ENCODE results near the gene UGGT2.
"Not testable (repeated sequence)": the region's sequence is repeated elsewhere in the genome, so short reads cannot be mapped to it uniquely, and the experiment has no call there.

Gene UGGT2

DNA sequence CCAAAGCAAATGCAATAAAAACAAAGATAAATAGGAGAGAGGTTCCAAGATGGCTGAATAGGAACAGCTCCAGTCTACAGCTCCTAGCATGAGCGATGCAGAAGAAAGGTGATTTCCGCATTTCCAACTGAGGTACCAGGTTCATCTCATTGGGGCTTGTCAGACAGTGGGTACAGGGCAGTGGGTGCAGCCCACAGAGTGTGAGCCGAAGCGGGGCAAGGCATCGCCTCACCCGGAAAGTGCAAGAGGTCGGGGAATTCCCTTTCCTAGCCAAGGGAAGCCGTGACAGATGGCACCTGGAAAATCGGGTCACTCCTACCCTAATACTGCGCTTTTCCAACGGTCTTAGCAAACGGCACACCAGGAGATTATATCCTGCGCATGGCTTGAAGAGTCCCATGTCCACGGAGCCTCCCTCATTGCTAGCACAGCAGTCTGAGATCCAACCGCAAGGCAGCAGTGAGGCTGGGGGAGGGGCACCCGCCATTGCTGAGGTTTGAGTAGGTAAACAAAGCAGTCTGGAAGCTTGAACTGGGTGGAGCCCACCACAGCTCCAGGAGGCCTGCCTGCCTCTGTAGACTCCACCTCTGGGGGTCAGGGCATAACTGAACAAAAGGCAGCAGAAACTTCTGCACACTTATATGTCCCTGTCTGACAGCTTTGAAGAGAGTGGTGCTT, 6.6 kb downstream of the UGGT2 start:
- not testable (repeated sequence) for DNase-seq

DNA sequence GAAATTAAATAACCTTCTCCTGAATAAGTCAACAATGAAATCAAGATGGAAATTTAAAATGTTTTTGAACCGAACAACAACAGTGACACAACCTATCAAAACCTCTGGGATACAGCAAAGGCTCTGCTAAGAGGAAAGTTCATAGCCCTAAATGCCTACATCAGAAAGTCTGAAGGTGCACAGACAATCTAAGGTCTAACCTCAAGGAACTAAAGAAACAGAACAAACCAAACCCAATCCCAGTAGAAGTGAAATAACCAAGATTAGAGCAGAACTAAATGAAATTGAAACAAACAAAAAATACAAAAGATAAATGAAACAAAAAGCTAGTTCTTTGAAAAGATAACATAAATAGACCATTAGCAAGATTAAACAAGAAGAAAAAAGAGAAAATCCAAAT, 9.0 kb downstream of the UGGT2 start:
- no peak for DNase-seq

DNA sequence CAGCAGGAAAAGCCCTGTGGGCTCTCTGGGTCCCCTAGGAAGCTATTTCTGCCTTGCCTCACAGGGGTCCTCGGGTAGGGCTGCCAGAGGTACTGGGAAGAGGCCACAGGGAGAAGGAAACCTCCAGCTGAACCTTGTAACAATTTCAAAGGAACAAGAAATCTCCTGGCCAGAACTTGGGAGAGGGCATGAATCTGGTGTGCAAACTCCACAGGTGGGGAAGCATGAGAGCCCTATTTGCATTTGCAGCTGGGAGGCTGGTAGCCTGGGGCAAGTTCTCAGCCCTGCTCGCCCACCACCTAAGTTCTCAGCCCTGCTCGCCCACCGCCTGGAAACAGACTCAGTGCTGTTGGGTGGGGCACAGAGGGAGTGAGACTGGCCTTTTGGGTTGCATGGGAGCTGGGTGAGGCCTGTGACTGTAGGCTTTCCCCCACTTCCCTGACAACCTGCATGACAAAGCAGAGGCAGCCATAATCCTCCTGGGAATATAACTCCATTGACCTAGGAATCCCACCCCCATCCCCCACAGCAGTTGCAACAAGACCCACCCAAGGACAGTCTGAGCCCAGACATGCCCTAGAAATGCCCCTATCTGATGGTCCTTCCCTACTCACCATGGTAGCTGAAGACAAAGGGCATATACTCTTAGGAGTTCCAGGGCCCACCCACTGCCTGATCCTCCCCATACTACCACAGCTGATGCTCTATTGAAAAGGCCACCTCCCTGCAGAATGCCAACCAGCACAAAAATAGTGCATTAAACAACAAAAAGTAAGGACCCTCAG, 11.7 kb downstream of the UGGT2 start:
- DNase-seq = no peak

DNA sequence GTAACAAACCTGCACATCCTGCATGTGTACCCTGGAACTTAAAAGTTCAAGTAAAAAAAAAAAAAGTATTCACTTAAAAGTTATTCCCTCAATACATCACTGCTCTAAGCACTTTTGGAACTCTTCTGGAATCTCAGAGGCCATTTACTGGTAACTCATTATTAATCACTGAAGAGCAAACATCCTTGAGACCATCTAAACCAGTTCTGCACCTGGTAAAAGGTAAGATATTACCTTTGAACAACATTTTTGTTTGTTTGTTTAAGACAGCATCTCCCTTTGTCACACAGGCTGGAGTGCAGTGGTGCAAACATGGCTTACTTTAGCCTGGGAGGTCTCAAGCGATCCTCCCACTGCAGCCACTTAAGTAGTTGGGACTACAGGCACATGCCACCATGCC, 16.7 kb downstream of the UGGT2 start:
- DNase-seq = no peak

DNA sequence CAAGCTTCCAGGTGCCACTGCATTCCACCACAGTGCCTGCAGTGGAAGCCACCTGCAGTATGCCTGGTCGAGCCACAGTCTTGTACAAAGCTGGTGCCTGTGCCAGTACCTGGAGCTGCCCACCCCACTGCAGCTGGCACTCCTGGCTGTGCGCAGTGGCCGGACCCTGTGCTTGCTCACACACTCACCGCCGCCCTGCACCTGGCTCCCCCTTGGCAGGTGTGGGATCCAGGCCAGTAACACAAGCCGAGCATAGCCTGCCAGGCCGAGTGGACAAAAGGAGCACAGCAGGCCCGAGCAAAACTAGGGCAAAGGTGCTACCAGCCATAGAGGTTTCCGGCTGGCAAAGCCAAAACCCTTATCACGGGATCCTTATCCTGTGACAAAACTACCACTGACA, 18.5 kb downstream of the UGGT2 start:
- no peak for DNase-seq

DNA sequence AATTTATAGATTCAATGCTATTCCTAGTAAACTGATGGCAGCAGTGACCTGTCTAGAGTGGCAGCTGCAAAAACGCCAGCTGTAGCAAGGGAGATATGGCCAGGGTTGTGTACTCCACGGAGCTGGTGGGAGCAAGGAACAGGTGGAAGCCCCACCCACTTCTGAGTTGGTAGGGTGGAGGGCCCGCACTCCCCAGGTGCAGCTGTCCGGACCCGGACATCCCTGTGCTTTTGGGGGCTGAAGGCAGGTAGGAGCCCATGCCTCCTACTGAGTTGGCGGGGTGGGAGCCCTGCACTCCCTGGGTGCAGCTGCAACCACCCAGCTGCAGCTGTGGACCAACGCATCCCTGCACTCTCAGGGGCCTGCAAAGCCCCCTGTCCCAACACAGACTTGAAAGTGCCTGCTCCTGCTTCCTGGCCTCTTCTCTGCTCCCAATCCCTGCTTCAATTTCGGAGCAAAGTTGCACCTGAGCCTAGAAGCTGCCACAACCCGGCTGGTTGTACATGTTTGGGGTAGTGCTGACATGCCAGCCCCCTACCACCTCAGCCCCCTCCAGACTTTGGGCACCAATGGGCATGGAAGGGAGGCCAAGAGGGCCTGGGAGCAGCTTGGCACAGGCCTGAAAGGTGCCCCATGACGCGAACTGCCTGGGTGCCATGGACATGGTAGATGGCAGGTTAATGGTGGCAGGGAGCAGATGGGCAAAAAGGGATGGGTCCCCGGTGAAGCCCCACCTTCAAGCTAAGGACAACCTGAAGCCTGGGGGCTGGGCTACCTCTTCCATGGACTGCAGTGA, 19.8 kb downstream of the UGGT2 start:
- DNase-seq = no peak

DNA sequence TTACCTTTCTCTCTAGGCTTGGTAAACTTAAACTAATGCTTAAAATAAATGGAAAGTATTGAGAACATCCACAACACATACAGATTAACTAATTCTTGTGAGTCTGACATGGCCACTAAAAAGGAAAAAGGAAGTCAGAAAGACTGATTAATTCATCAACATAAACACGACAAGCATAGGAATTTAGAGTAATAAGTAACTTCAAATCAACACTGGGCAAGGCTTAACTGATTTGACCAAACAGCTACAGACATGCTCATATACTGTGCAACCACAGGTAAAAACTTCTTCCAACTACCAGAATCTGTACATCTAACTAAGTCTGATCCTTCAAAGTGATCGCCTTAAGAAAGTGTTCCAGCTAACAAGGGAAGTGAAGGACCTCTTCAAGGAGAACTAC, 20.5 kb downstream of the UGGT2 start:
- no peak for DNase-seq

DNA sequence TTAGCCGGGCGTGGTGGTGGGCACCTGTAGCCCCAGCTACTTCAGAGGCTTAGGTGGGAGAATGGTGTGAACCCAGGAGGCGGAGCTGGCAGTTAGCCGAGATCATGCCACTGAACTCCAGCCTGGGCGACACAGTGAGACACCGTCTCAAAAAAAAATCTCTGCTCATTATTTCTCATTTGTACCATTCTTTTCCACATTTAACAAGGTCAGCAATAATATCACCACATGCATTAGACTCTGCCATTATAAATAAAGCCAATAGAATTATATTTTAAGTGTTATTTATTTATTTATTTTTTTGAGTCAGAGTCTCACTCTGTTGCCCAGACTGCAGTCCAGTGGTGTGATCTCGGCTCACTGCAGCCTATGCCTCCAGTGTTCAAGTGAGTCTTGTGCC, 24.2 kb downstream of the UGGT2 start:
- no peak for DNase-seq

DNA sequence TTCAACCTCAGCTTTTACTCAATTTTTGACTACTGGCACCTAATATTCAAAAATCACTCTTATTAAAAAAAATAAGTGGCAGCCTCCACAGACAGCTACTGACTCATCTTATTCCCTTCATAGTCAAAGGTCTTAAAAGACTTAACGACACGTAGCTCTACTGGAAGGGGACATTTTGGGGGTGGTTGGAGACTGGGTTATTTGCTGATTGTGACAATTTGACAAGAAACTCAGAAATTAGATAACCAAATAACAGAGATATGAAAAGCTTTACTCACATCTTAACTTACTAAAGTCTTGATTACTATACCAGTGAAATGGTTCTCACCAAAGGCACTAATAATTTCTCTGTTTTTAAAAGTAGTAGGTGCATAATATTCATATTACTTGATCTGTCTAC, 25.7 kb downstream of the UGGT2 start:
- DNase-seq = no peak

DNA sequence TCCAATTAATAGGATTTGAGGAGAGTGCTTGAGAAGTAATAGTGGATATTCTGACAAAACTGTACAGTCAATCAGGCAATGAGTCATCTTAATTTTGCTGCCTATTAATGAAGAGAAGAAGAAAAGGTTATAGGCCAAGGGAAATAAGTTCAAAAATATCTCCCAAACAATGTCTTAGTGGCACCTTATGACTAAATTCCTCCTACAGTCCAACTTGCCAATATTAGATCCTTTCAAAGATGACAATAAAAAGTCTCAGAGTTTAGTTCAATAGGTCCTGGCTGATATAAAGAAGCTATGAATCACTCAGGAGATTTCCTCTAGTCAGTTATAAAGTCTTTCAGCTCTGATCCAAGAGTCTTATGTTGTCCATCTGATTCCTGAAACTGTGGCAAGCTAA, 27.9 kb downstream of the UGGT2 start:
- no peak for DNase-seq

DNA sequence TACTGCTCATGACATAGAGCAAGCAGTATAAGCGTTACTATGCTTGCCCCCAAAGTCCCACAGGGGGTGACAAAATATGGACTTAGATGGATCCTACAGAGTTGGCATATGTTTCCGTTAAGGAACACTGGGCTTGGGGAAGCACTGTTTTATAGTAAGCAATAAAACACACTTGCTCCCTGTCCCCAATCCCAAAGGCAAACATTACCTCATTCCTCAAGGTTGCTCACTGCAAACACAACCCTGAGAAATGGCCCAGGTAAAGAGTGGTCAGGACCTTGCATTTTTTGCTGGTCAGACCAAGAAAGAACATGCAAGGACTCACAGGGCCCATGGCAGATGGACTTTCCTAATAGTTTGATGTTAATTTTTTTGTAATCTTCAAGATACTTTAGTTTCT, 32.3 kb downstream of the UGGT2 start:
- no peak for DNase-seq

DNA sequence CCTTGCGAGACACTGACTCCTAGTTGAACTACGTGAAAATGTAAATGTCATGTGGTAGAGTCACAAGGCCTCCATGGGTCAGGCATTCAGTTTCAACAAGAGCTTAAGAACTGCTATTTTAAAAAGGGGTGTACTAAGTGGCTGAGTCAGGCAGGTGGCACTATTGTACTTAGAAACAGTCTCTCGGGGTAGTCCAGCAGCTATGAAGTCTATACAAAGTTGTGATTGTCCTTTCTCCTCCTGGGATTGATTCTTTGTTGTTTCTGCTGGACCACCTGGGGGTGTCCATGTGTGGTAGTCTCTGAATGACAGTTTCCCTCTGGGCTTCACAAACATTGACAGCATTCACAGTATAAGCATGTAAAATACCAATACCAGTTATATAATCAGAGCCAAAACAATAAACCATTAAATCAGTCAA, 33.0 kb downstream of the UGGT2 start:
- DNase-seq = no peak

DNA sequence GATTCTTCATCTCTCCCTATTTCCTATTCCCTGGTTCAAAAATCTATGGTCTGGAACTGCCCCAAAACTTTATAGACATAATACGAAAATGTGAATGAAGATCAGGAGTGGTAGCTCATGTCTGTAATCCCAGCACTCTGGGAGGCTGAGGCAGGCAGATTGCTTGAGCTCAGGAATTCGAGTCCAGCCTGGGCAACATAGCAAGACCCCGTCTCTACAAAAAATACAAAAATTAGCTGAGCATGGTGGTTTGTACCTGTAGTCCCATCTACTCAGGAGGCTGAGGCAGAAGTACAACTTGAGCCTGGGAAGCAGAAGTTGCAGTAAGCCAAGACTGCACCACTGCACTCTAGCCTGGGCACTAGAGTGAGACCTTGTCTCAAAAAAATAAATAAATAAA, 35.1 kb downstream of the UGGT2 start:
- no peak for DNase-seq

DNA sequence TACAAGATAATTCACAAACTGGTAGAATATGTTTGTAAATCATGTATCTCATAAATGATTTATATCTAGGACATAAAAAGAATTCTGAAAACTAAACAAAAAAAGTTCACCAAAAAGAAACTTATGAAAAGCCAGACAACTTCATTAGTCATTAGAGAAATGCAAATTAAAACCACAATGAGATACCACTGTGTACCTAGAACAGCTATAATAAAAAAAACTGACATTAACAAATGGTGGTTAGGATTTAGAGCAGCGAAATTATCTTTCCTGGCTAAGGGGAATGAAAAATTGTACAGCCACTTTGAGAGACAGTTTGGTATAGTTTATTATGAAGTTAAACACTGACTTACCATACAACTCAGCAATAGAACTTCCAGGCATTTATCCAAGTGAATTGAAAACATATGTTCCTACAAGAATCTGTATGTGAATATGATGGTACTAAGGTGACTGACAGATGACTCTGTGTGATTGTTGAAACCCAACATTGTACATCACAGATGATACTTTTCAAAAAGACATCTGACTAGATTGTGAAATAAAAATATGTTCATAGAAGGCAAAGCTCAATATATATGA, 41.8 kb downstream of the UGGT2 start:
- DNase-seq = no peak

DNA sequence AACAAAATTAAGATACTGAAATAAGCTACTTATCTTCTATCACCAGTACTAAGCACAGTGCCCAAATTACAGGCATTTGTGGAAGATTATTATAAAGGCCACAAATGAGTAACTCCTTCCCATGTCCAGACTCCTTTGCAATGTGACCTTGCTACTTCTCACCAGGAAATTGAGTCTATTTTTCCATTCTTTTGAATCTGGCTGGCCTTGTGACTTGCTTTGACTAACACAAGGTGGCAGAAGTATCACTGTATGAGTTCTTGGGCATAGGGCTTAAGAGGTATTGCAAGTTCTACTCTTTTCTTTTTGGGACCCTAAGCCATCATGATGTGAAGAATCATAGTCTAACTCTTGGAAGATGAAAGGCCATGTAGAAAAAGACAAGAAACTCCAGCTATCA, 49.9 kb downstream of the UGGT2 start:
- DNase-seq = no peak

DNA sequence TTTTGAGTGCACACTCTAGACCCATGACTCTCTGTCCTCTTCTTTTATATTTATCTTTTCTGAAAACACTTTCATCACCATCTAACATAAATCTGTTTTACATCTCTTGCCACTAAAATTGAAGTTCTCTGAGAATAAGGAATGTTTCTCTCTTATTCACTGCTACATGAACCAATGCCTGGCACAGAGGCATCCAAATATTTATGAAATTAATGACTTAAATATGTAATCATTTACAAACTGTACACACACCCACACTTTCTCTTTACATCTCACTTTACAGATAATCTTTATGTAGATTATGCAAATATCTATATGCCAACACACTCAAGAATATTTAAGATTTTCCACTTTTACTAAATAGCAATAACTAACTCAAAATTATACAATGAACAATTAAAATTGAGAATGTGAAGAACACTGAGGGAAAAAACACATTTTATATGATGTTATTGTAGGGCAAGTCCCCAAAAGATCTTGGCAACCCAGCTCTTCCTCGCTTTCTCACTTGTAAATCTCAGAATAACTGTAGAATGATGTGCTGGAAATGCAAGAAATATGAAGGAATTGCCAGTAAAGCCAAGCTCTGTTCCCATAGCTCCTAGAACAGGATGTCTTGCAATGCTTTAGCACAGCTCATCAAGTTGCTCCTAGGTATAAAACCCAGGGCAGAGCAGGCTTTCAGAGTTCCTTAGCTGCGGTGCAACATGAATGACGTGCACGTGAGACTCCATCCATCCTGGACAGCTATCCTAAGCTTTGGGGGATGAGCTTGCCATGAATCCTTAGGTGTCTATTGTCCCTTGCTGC, 50.7 kb downstream of the UGGT2 start:
- no peak for DNase-seq

DNA sequence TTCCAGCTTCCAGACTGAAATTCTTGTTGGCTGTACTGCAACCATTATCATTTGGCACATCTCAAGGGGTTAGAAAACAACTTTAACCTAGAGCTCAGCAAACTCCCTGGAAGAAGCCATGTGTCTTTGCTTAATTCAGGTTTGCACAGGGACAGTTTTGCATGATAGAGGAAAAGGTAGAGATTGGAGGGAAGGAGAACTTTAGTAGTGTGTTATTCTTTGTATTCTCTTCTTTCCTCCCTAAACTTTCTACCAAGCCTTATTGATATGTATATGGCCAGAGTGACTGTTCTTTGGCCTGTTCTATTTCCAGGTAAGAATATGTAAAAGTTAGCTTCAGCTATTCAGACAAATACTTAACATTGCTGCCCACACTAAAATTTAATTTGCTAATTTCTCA, 53.1 kb downstream of the UGGT2 start:
- no peak for DNase-seq

DNA sequence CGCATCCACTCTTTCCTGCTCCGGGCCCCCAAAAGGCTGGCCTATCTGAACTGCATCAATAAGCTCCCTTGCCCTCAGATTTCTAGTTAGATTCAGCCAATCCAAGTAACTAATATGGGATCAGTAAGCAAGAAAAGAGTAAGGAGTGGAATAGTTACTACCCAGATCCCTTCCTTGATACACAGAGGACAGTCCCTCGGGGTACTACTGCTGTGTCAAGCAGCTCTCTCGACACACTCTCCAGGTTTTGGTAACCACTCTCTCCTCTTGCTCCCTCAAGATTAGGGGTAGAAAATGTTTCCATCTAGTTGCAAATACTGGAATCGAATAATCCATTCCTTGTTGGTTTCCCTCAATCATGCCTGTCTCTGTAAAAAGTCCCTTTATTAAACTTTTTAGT, 65.4 kb downstream of the UGGT2 start:
- no peak for DNase-seq

DNA sequence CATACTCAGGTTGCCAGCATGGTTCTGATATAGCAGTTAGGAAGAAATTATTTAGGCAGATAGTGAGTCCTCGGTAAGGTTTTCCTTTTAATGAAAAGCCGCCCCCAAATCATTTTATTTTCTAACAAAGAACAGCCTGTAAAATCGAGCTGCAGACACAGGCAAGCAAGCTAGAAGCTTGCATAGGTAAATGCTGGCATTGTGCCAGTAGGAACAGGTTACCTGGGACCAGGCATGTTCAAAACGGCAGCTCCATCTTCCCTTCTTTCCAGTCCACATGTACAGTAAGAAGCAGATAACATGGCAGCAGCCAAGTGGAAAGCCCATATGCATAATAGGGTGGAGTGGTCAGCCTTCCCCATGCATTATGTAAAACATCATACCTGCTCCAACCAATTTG, 71.1 kb downstream of the UGGT2 start:
- DNase-seq = no peak

DNA sequence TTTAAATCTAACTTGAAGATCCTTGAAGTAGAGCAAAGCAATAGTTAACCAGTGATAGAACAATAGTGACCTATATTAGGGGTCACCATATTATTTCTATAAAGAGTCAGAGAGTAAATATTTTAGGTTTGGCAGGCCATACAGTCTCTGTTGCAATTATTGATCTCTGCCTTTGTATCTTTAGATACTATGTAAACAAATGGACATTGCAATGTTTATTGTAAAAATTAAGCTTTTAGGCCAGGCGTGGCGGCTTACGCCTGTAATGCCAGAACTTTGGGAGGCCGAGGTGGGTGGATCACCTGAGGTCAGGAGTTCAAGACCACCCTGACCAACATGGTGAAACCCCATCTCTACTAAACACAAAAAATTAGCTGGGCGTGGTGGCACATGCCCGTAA, 80.5 kb downstream of the UGGT2 start:
- DNase-seq = not testable (repeated sequence)

DNA sequence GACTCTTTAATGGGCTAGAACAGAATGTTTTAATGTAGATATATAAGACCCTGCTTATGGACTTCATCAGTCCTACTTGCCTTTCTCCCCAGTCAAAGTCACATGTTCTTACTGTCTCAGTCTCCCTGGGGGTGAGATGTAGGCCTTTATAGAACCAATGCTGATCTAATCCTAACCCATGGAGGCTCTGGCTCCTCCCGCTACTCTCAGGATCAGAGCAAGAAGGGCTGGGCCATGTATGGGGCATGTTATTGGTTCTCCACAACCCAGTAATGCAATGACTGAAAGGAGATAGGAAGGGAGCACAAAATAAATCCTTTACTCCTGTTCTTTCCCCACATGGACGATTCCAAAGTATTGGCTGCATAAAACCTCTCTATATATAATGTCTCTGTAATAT, 82.3 kb downstream of the UGGT2 start:
- no peak for DNase-seq

DNA sequence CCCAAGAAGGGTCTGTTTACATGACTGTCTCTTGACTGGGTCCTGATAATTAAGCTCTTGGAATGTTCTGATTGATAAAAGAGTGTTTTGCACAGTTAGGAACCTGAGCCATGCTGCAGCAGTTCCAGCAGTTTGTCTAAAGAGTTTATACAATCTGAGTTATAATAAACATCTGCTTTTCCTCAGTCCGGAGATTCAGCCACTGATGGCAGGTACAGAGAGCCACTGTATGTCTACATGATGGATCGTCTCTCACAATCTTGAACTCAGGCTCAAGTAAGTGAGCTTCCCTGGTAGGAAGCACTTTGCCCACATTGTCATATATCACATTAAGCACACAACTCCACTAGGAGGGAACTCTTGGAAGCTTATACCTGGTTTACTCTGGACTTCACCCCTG, 84.3 kb downstream of the UGGT2 start:
- no peak for DNase-seq

DNA sequence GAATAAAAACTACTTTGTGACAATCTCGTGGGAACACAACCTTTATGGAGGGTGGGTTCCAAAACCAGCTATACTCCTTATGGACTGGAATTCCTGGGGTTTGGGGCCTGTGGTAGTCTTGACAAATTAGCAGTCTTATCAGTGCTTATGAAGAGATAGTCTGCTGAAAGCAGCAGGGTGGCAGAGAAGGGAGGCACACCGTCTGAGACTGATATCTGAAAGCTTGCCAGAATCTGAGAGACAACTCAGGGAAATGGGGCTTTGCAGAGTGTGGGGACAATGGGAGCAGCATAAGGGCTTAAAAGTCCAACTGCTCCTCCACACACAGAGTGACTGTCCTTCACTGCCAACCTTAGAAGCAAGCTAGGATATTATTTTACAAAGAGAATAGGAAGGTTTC, 95.9 kb downstream of the UGGT2 start:
- no peak for DNase-seq
